HG02798 (cell line): ENCODE results near the gene ASCL2.
"Not testable (repeated sequence)": the region's sequence is repeated elsewhere in the genome, so short reads cannot be mapped to it uniquely, and the experiment has no call there.

ENCODE experiments used
- ATAC-seq: cut with Tn5 transposase; IDR thresholded peaks from one replicate; pipeline ENCODE4 v1.9.1; 2021; ENCODE audit warnings: mild to moderate bottlenecking; ENCODE audit not compliant: unreplicated experiment, poor library complexity

The ASCL2 gene

DNA sequence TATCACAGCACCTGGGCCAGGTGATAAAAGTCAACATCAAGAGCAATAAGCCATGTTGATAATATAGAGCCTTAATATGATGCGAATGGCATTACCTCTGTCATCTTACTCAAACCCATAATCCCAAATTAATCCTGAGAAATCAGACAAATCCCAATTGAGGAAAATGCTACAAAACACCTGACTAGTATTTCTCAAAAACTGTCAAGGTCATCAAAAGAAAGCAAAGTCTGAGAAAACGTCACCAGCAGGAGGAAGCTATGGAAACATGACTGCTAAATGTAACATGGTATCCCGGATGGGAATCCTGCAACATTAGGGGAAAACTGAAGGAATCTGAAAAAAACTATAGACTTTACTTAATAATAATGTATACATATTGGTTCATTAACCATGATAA is 29.6 kb downstream of the ASCL2 start:
- ATAC-seq, result no peak

DNA sequence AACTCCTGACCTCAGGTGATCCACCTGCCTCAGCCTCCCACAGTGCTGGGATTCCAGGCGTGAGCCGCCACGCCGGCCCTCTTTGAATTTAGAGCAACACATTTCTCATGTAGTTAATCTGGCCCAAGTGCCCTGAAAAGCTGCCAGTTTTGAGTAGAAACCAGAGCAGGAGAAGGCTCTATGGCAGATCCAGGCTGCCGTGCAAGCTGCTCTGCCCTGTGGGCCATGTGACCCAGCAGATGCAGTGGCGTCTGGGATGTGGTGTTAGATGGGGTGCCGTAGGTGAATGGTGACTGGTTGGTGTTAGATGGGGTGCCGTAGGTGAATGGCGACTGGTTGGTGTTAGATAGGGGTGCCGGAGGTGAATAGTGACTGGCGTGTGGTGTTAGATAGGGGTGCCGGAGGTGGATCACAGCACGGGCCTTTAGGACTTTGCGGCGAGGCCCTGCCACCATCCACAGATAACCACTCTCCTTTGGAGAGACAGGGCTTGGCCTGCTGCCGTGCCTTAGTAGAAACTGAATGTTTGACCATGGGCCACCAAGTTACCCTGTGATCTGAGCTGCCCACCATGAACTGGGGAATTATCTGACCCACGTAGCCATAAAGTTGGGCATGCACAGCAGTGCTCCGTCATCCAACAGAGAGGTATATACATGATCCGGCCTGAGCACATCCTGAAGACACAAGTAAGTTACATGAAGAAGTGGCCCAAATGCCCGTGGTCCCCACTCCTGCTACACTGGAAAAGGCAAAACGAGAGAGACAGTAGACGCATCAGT is 32.7 kb downstream of the ASCL2 start:
- no peak for ATAC-seq

DNA sequence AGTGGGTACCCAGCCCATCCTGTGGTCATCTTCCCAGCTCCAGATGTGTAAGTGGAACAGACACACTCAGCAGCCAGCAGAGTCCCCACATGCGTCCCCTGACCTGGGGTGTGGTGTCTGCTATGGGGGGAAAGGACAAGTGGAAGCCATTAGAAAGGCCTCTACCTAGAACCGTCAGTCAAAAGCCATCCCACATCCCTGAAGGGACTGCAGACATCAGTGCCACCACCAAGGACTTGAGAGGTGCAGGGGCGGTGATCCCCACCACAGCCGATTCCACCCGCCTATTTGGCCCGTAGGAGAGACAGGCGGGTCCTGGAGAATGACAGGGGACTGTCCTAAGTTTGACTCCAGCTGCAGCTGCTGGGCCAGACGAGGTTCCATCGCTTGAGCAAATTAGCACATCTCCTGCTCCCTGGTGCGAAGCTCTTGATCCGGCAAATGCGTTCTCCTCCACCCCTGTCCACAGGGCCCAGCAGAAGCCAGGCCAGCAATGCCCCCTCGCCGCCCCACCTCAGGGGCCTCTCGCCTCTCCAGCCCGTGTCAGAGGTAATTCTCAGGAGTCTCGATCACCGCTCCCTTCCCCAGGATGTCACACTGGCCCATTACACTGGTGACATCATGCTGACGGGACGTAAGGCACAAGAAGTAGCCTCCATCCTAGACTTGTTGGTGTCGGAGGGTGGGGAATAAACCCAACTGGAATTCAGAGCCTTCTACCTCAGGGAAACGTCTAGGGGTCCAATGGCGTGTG is 33.8 kb downstream of the ASCL2 start:
- ATAC-seq, result not testable (repeated sequence)

DNA sequence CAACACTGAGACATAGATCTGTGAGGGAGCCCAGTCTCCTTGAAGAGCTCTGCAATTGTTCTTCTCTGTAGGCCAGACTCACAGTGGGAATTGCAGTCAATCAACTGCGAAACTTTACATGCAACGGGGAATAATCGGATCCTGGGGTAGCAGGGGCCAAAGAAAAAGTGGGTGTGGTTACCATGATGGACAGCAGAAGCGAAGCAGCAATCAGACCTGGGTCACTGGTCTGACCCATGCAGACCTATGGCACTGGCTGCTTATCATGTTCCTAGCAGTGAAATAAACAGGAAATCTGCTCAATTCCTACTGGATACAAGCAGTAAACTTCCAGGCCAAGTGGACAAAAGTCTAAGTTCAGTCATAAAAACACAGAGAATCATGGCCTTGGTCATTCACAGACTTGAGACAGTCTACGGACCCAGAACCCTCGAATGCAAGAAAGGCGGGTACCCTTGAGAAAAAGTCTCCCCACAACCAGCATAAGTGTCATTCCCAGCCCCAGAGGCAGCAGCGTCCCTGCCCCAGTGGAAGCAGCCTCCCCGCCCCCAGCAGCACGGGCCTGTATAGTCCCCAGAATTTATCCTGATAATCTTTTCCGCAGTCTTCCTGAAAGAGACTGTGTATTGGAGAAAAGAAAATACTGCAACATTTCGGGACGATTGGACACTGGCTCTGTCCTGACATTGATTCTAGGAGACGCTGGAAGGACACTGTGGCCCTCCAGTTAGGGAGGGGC is 34.6 kb downstream of the ASCL2 start:
- ATAC-seq, result no peak

DNA sequence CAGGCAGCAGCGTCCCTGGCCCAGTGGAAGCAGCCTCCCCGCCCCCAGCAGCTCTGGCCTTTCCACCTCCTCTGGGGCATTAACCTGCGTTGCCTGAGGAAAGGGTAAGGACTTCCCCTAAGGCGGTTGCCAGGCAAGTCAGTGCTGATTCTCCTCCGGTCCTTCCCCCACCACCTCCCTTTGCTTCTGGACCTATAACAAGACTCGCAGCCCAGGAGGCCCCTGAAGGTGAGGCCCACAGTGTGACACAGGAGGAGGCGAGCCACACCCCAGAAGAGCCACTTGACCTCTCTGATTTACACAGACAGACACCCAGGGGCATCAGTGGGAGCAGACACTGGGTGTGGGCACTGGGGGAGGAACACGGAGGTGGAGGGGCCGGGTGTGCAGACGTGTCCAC is 35.4 kb downstream of the ASCL2 start:
- ATAC-seq, result no peak

DNA sequence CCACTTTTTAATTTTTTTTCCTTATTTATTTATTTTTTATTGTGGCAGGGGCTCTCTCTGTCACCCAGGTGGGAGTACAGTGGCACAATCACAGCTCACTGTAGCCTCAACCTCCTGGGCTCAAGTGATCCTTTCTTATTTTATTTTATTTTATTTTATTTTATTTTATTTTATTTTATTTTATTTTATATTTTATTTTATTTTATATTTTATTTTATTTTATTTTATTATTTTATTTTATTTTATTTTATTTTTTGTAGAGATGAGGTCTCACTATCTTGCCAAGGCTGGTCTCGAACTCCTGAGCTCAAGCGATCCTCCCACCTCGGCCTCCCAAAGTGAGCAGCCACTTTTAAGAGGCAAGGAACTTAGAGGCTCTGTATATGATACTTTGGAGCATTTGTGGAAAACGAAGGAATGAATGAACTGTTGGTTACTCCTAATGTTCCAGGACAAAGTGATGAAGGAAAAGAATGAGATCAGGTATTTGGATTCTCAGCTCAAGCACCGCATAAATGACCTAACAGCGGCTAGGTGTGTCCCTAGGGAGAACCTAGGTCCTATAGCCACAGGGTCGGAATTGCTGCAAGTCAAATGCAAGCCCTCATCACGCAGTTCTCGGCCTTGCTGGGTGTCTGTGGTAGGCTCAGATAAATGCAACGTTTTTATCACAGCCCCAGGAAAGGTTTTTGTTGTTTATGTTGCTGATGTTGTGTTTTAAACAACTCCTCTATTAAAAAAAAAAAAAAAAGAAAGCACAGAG is 36.5 kb downstream of the ASCL2 start:
- no peak for ATAC-seq

DNA sequence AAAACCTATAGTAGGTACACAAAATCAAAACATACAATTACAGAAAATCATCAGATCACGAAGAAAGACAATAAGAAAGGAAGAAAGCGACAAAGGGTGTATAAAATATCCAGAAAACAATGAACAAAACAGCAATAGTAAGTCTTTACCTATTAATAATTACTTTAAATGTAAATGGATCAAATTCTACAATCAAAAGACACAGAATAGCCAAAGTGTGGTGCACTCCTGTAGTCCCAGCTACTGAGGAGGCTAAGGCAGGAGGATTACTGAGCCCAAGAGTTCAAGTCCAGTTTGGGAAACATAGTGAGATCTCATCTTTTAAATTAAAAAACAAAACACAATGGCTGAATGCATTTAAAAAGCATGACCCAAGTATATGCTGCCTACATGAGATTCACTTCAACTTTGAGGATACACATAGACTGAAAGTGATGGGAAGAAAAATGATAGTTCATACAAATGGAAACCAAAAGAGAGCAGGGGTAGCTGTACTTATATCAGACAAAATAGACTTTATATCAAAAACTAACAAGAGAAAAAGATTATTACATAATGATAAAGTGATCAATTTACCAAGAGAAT is 40.6 kb downstream of the ASCL2 start:
- no peak for ATAC-seq

DNA sequence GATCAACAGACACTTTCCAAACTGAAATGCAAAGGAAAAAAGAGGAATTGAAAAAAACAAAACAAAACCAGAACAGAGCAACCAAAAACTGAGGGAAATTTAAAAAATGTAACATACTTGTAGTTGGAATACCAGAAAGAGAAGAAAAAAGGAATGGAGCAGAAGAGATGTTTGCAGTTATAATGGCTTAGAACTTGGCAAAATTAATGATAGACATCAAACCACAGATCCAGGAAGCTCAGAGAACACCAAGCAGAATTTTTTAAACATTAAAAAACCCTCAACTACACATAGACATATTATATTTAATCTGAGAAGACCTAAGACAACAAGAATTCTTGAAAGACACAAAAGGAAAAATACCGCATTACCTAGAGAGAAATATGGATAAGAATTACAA is 46.1 kb downstream of the ASCL2 start:
- no peak for ATAC-seq

DNA sequence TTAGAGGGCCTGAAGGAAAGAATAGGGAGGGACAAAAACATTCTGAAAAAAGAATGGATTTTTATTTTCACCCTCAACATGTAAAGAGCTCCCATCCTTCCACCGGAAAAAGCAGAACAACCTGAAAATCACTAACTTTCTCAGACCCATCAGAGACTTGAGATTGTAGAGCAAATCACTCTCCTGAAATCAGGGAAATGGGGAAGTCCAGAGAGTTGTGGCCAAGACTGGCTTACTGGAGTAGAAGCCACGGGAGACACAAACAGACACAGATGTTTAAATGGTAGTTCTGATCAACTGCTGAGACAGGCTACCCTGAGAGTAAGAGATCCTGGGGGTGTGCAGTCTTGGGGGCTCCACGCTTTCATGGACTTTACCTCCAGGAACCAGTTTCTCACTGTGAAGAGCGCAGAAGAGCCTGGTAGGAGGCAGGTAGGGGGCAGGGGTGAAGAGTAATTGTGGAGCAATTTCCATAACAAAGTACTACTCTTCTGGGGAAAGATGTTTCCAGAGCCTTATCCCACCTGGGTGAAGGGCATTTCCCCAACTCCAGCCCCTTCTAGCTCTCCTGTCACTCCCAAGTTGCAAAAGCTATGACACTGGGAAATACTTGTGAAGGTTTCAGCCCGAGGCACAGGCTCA is 47.1 kb downstream of the ASCL2 start:
- no peak for ATAC-seq

DNA sequence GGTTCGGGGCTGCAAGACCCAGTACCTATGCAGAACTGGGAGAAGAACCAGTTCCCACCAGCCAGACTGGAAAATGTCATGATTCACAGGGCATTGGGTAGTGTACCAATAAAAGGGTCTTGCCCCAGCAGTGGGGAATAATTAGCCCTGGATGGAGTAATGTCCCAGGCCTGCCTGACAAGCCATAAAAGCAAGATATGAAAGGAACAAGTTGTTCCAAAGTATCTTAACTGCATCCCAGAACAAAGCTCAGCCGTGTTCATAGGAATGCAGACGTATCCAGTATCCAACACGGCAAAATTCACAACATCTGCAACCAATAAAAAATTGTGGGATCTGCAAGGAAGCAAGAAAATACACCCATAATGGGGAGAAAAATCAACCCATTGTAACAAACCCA is 47.9 kb downstream of the ASCL2 start:
- ATAC-seq, result no peak

DNA sequence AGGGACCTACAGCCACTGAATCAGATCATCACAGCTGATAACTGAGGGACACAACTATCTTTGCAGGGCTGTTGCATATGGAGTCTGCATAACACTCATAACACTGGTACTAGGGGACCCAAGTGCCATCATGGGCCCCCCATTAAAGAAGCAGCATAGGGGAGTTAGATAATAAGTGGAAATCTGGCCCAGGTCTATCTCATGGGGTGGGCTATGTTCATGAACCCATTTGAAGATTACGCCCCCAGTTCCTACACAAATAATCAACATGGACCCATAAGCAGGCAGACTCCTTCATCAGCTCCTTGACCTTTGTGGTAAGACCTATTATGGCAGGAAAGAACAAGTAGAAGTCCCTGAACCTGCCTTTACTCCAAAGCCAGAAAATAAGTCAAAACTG is 48.8 kb downstream of the ASCL2 start:
- no peak for ATAC-seq

DNA sequence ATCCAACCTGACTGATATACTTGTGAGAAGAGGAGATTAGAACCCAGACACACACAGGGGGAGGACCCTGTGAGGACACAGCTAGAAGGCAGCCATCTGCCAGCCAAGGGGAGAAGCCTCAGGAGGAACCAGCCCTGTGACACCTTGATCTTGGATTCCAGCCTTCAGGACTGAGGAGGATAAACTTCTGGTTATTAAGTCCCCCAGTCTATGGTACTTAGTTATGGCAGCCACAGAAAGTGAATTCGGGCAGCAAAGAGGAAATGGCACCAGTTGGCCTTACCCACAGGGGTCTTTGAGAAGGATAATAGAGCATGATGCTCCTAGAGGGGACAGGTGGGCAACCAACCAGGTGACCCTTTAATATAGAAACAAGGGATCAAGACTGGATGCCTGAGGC is 49.4 kb downstream of the ASCL2 start:
- ATAC-seq, result no peak

DNA sequence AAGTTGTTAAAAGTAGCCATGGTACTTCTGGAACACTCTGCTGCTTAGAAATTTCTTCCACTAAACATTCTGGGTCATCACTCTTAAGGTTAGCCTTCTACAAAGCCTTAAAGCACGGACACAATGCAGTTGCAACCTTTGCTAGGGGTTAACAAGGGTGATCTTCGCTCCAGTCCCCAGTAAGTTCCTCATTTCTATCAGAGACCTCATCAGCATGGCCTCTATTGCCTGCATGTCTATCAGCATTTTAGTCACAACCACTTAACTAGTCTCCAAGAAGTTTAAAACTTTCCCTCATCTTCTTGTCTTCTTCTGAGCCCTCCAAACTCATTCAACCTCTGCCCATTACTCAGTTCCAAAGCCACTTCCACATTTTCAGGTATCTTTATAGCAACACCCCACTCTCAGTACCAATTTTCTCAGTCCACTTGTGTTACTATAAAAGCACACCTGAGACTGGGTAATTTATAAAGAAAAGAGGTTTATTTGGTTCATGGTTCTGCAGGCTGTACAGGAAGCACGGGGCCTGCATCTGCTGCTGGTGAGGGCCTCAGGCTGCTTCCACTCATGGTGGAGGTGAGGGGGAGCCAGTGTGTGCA is 50.1 kb downstream of the ASCL2 start:
- ATAC-seq, result no peak

DNA sequence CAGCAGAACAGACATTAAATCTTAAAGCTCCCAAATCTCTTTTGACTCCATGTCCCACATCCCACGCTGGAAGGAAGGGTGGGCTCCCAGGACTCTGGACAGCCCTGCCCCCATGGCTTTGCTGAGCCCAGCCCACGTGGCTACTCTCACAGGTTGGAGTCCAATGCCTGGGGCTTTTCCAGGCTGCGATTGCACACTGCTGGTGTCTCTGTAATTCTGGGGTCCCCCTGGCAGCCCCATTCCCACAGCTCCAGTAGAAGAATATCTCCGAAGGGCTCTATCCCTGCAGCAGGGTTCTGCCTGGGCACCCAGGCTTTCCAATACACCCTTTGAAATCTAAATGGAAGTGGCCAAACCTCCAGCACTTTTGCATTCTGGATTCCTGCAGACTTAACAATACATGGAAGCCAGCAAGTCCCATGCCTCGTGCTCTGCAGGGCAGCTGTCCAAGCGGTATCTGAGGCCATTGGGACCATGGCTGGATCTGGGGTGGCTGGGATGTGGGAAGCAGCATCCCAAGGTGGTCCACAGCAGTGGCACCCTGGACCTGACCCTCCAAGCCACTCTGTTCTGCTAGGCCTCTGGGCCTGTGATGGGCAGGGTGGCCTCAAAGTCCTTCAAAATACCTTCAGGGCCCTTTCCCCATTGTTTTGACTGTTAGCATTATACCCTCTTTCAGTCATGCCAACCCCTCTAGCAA is 50.9 kb downstream of the ASCL2 start:
- ATAC-seq, result no peak
